Activated naive CD4-positive, alpha-beta T cell treated with anti-CD3 and anti-CD28 coated beads, Interleukin-2, amount 50 U/mL, for 72 hours (primary cell): ENCODE measurements around the gene TADA3. TPM values are rescaled to one million over a fixed set of nuclear protein-coding genes. Genes with fewer than 3 reads are reported as not detected.

Source experiments
- ATAC-seq, 2 donors: fragments of 150-1000 bp; cut with Tn5 transposase; 2 replicates each; pipeline ENCODE4 v1.10.0; 2021; ENCODE audit warnings: mild to moderate bottlenecking in 2 of 2, moderate library complexity in 2 of 2
- DNase-seq, 2 donors: peaks; one replicate each; pipeline ENCODE4 v3.0.0; 2021 to 2022; ENCODE audit warnings: low spot score in 2 of 2
- H3K27ac Mint-ChIP-seq, 2 donors: one replicate each; pipeline ENCODE4 v1.8.0; 2022; ENCODE audit warnings: mild to moderate bottlenecking in 2 of 2, mixed read lengths in 2 of 2
- H3K36me3 Mint-ChIP-seq, 2 donors: one replicate each; pipeline ENCODE4 v1.8.0; 2022; ENCODE audit warnings: mixed read lengths in 2 of 2
- H3K9me3 Mint-ChIP-seq, 2 donors: one replicate each; pipeline ENCODE4 v1.8.0; 2022; ENCODE audit warnings: mixed read lengths in 2 of 2
- total RNA-seq, 2 donors: library from RNA; stranded (reverse); gene quantifications; one replicate each; pipeline ENCODE4 v1.2.3, GENCODE V29; 2022

TADA3 gene
- total RNA-seq, 2 donors from 2014 or later: 47.5 to 92.3 TPM

GRCh38 chr3:9815986-9816385 is 23.7 kb upstream of the TADA3 start:
- H3K36me3 Mint-ChIP-seq: peaks cover 8 to 18% of the 10 kb centered on the region in 2 donors
- DNase-seq: no peak
- ATAC-seq: no peak
- no peaks in the 10 kb centered on the region for H3K9me3 Mint-ChIP-seq
- H3K27ac Mint-ChIP-seq: peak overlapping the region in 1 of 2 donors; percentile 6

GRCh38 chr3:9812870-9813483 is 20.7 kb upstream of the TADA3 start:
- DNase-seq (no peak), ATAC-seq (no peak)
- H3K27ac Mint-ChIP-seq: peak overlapping the region in 1 of 2 donors; percentile 77
- peaks cover 9 to 19% of the 10 kb centered on the region in 2 donors for H3K36me3 Mint-ChIP-seq
- no peaks in the 10 kb centered on the region for H3K9me3 Mint-ChIP-seq

GRCh38 chr3:9810846-9811245 is 18.6 kb upstream of the TADA3 start:
- Mint-ChIP-seq H3K9me3 (no peaks in the 10 kb centered on the region), H3K36me3 (peaks cover 9 to 19% of the 10 kb centered on the region in 2 donors)

GRCh38 chr3:9810433-9810770 is 18.1 kb upstream of the TADA3 start:
- H3K27ac Mint-ChIP-seq: peak overlapping the region in 1 of 2 donors; percentile 0
- peaks cover 9 to 19% of the 10 kb centered on the region in 2 donors for H3K36me3 Mint-ChIP-seq

More at GRCh38 chr3:9810846-9811245, 18.6 kb upstream of the TADA3 start:
- no peak for DNase-seq
- ATAC-seq: no peak
- H3K27ac Mint-ChIP-seq: peak overlapping the region; percentile 0

GRCh38 chr3:9809615-9810432 is 17.6 kb upstream of the TADA3 start, which contains the start of gene TTLL3:
TSS of gene TTLL3 (plus strand) at chr3:9810262. CDS start at chr3:9810662, 400 bp downstream.
- peaks cover 9 to 19% of the 10 kb centered on the region in 2 donors for H3K36me3 Mint-ChIP-seq
- peak within 1 kb of the TSS; percentile 90 to 92 for H3K27ac Mint-ChIP-seq
- DNase-seq (peak in 1 of 2 donors; percentile 39), ATAC-seq (peak; percentile 31 to 54)
- H3K9me3 Mint-ChIP-seq: no peaks in the 10 kb centered on the region

More at GRCh38 chr3:9810433-9810770, 18.1 kb upstream of the TADA3 start:
- DNase-seq: no peak
- no peaks in the 10 kb centered on the region for H3K9me3 Mint-ChIP-seq
- ATAC-seq: no peak

GRCh38 chr3:9809239-9809614 is 17.0 kb upstream of the TADA3 start:
- Mint-ChIP-seq H3K36me3 (peaks cover 9 to 19% of the 10 kb centered on the region in 2 donors), H3K27ac (peak overlapping the region; percentile 90 to 92), H3K9me3 (no peaks in the 10 kb centered on the region)
- DNase-seq: peak in 1 of 2 donors; percentile 67
- ATAC-seq: peak; percentile 39 to 67

GRCh38 chr3:9808345-9809037 is 16.2 kb upstream of the TADA3 start:
- Mint-ChIP-seq H3K27ac (peak overlapping the region; percentile 90 to 92), H3K36me3 (peaks cover 13 to 21% of the 10 kb centered on the region in 2 donors), H3K9me3 (no peaks in the 10 kb centered on the region)
- ATAC-seq (peak; percentile 75 to 86), DNase-seq (peak; percentile 54 to 69)

GRCh38 chr3:9807981-9808344 is 15.7 kb upstream of the TADA3 start:
- H3K27ac Mint-ChIP-seq: peak overlapping the region in 1 of 2 donors; percentile 92
- ATAC-seq (no peak), DNase-seq (no peak)
- peaks cover 18 to 21% of the 10 kb centered on the region in 2 donors for H3K36me3 Mint-ChIP-seq
- no peaks in the 10 kb centered on the region for H3K9me3 Mint-ChIP-seq

GRCh38 chr3:9806688-9807589 is 14.7 kb upstream of the TADA3 start:
- Mint-ChIP-seq H3K27ac (peak overlapping the region in 1 of 2 donors; percentile 53), H3K36me3 (peaks cover 20 to 21% of the 10 kb centered on the region in 2 donors), H3K9me3 (no peaks in the 10 kb centered on the region)
- DNase-seq (no peak), ATAC-seq (no peak)

GRCh38 chr3:9806137-9806536 is 13.9 kb upstream of the TADA3 start:
- DNase-seq: no peak
- peak overlapping the region in 1 of 2 donors; percentile 34 for H3K27ac Mint-ChIP-seq
- no peaks in the 10 kb centered on the region for H3K9me3 Mint-ChIP-seq
- peaks cover 13 to 14% of the 10 kb centered on the region in 2 donors for H3K36me3 Mint-ChIP-seq
- ATAC-seq: no peak

- no peaks in the 10 kb centered on the region for H3K9me3 Mint-ChIP-seq
- ATAC-seq (no peak), DNase-seq (no peak)
- H3K27ac Mint-ChIP-seq: no peak overlapping the region
- H3K36me3 Mint-ChIP-seq: peaks cover 9 to 11% of the 10 kb centered on the region in 2 donors
These were observed 12.7 kb upstream of the TADA3 start for GRCh38 chr3:9804996-9805395.

GRCh38 chr3:9803494-9803893 is 11.2 kb upstream of the TADA3 start:
- Mint-ChIP-seq H3K9me3 (no peaks in the 10 kb centered on the region), H3K27ac (peak overlapping the region; percentile 44 to 63), H3K36me3 (peaks cover 14 to 15% of the 10 kb centered on the region in 2 donors)
- DNase-seq (no peak), ATAC-seq (no peak)

- no peak for DNase-seq
- Mint-ChIP-seq H3K9me3 (no peaks in the 10 kb centered on the region), H3K27ac (no peak overlapping the region), H3K36me3 (peaks cover 27% of the 10 kb centered on the region in 2 donors)
- ATAC-seq: no peak
These were observed 8.3 kb upstream of the TADA3 start for GRCh38 chr3:9800529-9800928.

- peaks cover 40% of the 10 kb centered on the region in 2 donors for H3K36me3 Mint-ChIP-seq
- ATAC-seq: no peak
- H3K27ac Mint-ChIP-seq: peak overlapping the region in 1 of 2 donors; percentile 70
- DNase-seq: no peak
- no peaks in the 10 kb centered on the region for H3K9me3 Mint-ChIP-seq
These were observed 5.1 kb upstream of the TADA3 start for GRCh38 chr3:9797196-9797945.

- Mint-ChIP-seq H3K27ac (peak overlapping the region; percentile 94 to 98), H3K9me3 (no peaks in the 10 kb centered on the region), H3K36me3 (peaks cover 51 to 57% of the 10 kb centered on the region in 2 donors)
- DNase-seq (no peak), ATAC-seq (no peak)
These were observed 2.9 kb upstream of the TADA3 start for GRCh38 chr3:9795207-9795606.
